Motor neuron (in vitro differentiated cells): ENCODE measurements around the gene MLLT1. TPM values are rescaled to one million over a fixed set of nuclear protein-coding genes. Genes with fewer than 3 reads are reported as not detected.
A peak's percentile ranks its signal among the peaks of the same experiment; 100 is the strongest.

ENCODE experiments used
- ATAC-seq, 8 experiments: fragments of 200-7000 bp; cut with Tn5 transposase; replicated peaks in 6 of 8; 2 replicates each; pipeline ENCODE4 v1.8.0; 2021; ENCODE audit warnings: mild to moderate bottlenecking in 8 of 8, moderate library complexity in 8 of 8
- H3K27ac ChIP-seq, 2 donors: fragments of 250-450 bp; sonication (Bioruptor Pico); 2 replicates each; pipeline ENCODE4 v1.9.0; 2021; ENCODE audit warnings: antibody characterized with exemption in 2 of 2, mild to moderate bottlenecking in 2 of 2, moderate library complexity in 1 of 2
- H3K4me1 ChIP-seq, 2 donors: fragments of 250-450 bp; sonication (Bioruptor Pico); replicated peaks in 1 of 2; 2 replicates each; pipeline ENCODE4 v1.6.1; 2021; ENCODE audit warnings: antibody characterized with exemption in 2 of 2, mild to moderate bottlenecking in 2 of 2, moderate library complexity in 1 of 2
- H3K4me3 ChIP-seq, 5 donors: fragments of 250-450 bp; sonication (Bioruptor Pico); 2 replicates each; pipeline ENCODE4 v1.9.0; 2021; ENCODE audit warnings: antibody characterized with exemption in 5 of 5, mild to moderate bottlenecking in 5 of 5, moderate library complexity in 4 of 5
- WGBS, 10 experiments: fragments of 450-650 bp; shearing (Covaris generic); methylation state at CpG; one replicate each; pipeline ENCODE4 v1.0.0; 2022; 5-methylcytosine and 5-hydroxymethylcytosine counted together
- in situ Hi-C, 9 experiments: fragments of 400-800 bp; cut with MboI; loops; one replicate each; pipeline ENCODE4 v1.15.0; 2021; ENCODE audit warnings: low sequenced_read_pairs in 9 of 9, low pct_unique_long_range_greater_than_20kb in 2 of 9; ENCODE audit not compliant: unreplicated experiment in 9 of 9
- total RNA-seq, 8 experiments: library from RNA; unstranded; fragments of 300-600 nt; gene quantifications; 2 replicates each; pipeline versions ENCODE4 v1.2.3 to v1.2.4, GENCODE V29; 2022

MLLT1 gene
- total RNA-seq, 8 experiments from 2014 or later, result 12.4 to 88.7 (median 30.1) TPM

- Histone ChIP-seq H3K27ac (no peak overlapping the region), H3K4me1 (no peaks in the 10 kb centered on the region), H3K4me3 (no peak overlapping the region)
- in situ Hi-C loops, result no loop called here
- no peak for ATAC-seq
- WGBS, 10 experiments, result 62 to 100% (median 88%) methylated on average over 1 to 10 of the region's 15 CpGs; no CpG with 5 or more reads in 2 of the 10 experiments
These were observed 17.9 kb downstream of the MLLT1 start for GRCh38 chr19:6261883-6262282.

- ATAC-seq, result peak; percentile 31 to 72 (median 45)
- Histone ChIP-seq H3K4me3 (no peak overlapping the region), H3K27ac (no peak overlapping the region), H3K4me1 (no peaks in the 10 kb centered on the region)
- 40 to 100% (median 91%) methylated on average over 1 to 9 of the region's 30 CpGs; no CpG with 5 or more reads in 4 of the 10 experiments for WGBS, 10 experiments
- in situ Hi-C loops, result no loop called here
These were observed 18.7 kb downstream of the MLLT1 start for GRCh38 chr19:6260912-6261650.

GRCh38 chr19:6260376-6260775, 19.4 kb downstream of the MLLT1 start:
- Histone ChIP-seq H3K4me3 (no peak overlapping the region), H3K4me1 (no peaks in the 10 kb centered on the region), H3K27ac (no peak overlapping the region)
- WGBS, 10 experiments, result 80 to 100% (median 100%) methylated on average over 1 to 4 of the region's 9 CpGs; no CpG with 5 or more reads in 5 of the 10 experiments
- in situ Hi-C loops, result no loop called here
- ATAC-seq, result no peak

- 12 to 100% (median 92%) methylated on average over 1 to 10 of the region's 12 CpGs; no CpG with 5 or more reads in 1 of the 10 experiments for WGBS, 10 experiments
- in situ Hi-C loops, result no loop called here
- peaks cover 4 to 5% of the 10 kb centered on the region in 2 donors for H3K4me1 ChIP-seq
- H3K27ac ChIP-seq, result no peak overlapping the region
- no peak for ATAC-seq
- no peak overlapping the region for H3K4me3 ChIP-seq
These were observed 20.4 kb downstream of the MLLT1 start for GRCh38 chr19:6259312-6259861.

- in situ Hi-C loops, result no loop called here
- Histone ChIP-seq H3K27ac (no peak overlapping the region), H3K4me1 (peaks cover 9 to 11% of the 10 kb centered on the region in 2 donors), H3K4me3 (no peak overlapping the region)
- no peak for ATAC-seq
- WGBS, 10 experiments, result 80 to 100% (median 96%) methylated on average over 2 to 10 of the region's 15 CpGs; no CpG with 5 or more reads in 4 of the 10 experiments
These were observed 20.9 kb downstream of the MLLT1 start for GRCh38 chr19:6258812-6259311.

- WGBS, 10 experiments, result 6 to 100% (median 92%) methylated on average over 2 to 8 of the region's 14 CpGs; no CpG with 5 or more reads in 3 of the 10 experiments
- Histone ChIP-seq H3K4me3 (no peak overlapping the region), H3K4me1 (peaks cover 17 to 30% of the 10 kb centered on the region in 2 donors), H3K27ac (peak overlapping the region; percentile 76 to 78)
- in situ Hi-C loops, result no loop called here
- peak in 5 of 8 experiments; percentile 80 to 89 (median 83) for ATAC-seq
These were observed 25.6 kb downstream of the MLLT1 start for GRCh38 chr19:6253954-6254733.

- WGBS, 10 experiments, result 75 to 92% (median 85%) methylated on average over 1 to 9 of the region's 9 CpGs; no CpG with 5 or more reads in 5 of the 10 experiments
- H3K27ac ChIP-seq, result peak overlapping the region in 1 of 2 donors; percentile 36
These were observed 27.7 kb downstream of the MLLT1 start for GRCh38 chr19:6252066-6252465.

GRCh38 chr19:6250909-6251308, 28.9 kb downstream of the MLLT1 start:
- WGBS, 10 experiments, result 66 to 100% (median 93%) methylated on average over 2 to 12 of the region's 13 CpGs; no CpG with 5 or more reads in 1 of the 10 experiments
- no peak for ATAC-seq
- in situ Hi-C loops, result no loop called here
- Histone ChIP-seq H3K4me3 (no peak overlapping the region), H3K4me1 (peaks cover 17 to 30% of the 10 kb centered on the region in 2 donors), H3K27ac (no peak overlapping the region)

More at GRCh38 chr19:6252066-6252465, 27.7 kb downstream of the MLLT1 start:
- ATAC-seq, result no peak
- in situ Hi-C loops, result no loop called here
- Histone ChIP-seq H3K4me3 (no peak overlapping the region), H3K4me1 (peaks cover 17 to 30% of the 10 kb centered on the region in 2 donors)

GRCh38 chr19:6250024-6250615, 29.7 kb downstream of the MLLT1 start:
- Histone ChIP-seq H3K27ac (no peak overlapping the region), H3K4me1 (peaks cover 17 to 30% of the 10 kb centered on the region in 2 donors), H3K4me3 (no peak overlapping the region)
- in situ Hi-C loops, result no loop called here
- ATAC-seq, result peak in 4 of 8 experiments; percentile 34 to 59 (median 56)
- WGBS, 10 experiments, result 57 to 100% (median 85%) methylated on average over 1 to 4 of the region's 4 CpGs; no CpG with 5 or more reads in 2 of the 10 experiments

- H3K4me1 ChIP-seq, result peaks cover 12 to 23% of the 10 kb centered on the region in 2 donors
- no peak overlapping the region for H3K4me3 ChIP-seq
- 20 to 100% (median 84%) methylated on average over 1 to 6 of the region's 9 CpGs; no CpG with 5 or more reads in 2 of the 10 experiments for WGBS, 10 experiments
- ATAC-seq, result no peak
- in situ Hi-C loops, result no loop called here
- no peak overlapping the region for H3K27ac ChIP-seq
These were observed 30.5 kb downstream of the MLLT1 start for GRCh38 chr19:6249296-6249695.

- in situ Hi-C loops, result no loop called here
- ATAC-seq, result peak in 2 of 8 experiments; percentile 65 to 66
- H3K27ac ChIP-seq, result no peak overlapping the region
- peaks cover 7 to 19% of the 10 kb centered on the region in 2 donors for H3K4me1 ChIP-seq
- no peak overlapping the region for H3K4me3 ChIP-seq
- 29 to 96% (median 86%) methylated on average over 2 to 6 of the region's 6 CpGs; no CpG with 5 or more reads in 1 of the 10 experiments for WGBS, 10 experiments
These were observed 30.9 kb downstream of the MLLT1 start for GRCh38 chr19:6248844-6249243.

- Histone ChIP-seq H3K4me3 (no peak overlapping the region), H3K27ac (no peak overlapping the region), H3K4me1 (peaks cover 4 to 14% of the 10 kb centered on the region in 2 donors)
- WGBS, 10 experiments, result 83 to 100% (median 100%) methylated on average over 1 to 3 of the region's 3 CpGs; no CpG with 5 or more reads in 4 of the 10 experiments
- in situ Hi-C loops, result no loop called here
- ATAC-seq, result no peak
These were observed 31.4 kb downstream of the MLLT1 start for GRCh38 chr19:6248341-6248740.
